ENCODE results near the gene SND1. TPM values are rescaled to one million over a fixed set of nuclear protein-coding genes. Genes with fewer than 3 reads are reported as not detected.

Gene SND1
- total and polyA plus RNA-seq, 10 of the 15 experiments (the other 5 are each of a cell fraction or from before 2014, with no cell fraction given) = 52.4 to 270 (median 146) TPM

DNA sequence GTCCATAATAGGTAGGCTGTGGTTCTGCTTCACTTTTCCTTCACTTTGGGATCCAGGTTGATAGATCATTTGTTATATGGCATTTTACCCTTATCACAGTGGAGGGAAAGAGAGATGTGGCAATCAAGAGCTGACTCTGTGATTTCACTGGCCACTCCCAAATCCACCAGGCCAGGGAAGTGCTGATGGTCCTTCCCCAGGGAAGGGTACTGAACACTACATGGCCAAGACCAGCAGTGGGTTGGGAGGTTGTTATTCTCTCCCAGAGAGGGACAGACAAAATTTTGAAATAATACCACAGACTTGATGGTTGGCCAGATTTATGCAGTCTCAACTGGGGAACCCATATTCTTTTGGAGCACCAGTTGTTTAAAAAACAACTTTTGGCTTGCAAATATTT is 102.5 kb downstream of the SND1 start:
- FAIRE-seq (no peak), DNase-seq (ENCODE audit: low read depth, low spot score) (no peak), ATAC-seq (no peak)
- RAD21 ChIA-PET (ENCODE audit: unreplicated experiment) = no interaction called here
- SMC1A ChIA-PET (ENCODE audit: uncharacterized antibody, unreplicated experiment) = no interaction called here
- Histone ChIP-seq H2AFZ (ENCODE audit: control insufficient read depth, low read depth, low read length) (no peak overlapping the region), H3K79me2 (ENCODE audit: control insufficient read depth, insufficient read depth, low read length) (peaks cover 59% of the 10 kb centered on the region), H3K4me3 (no peak overlapping the region), H3K27me3 (replicated peaks in 1 of 2; ENCODE audit: control insufficient read depth in 2 of 2, insufficient read depth in 2 of 2, low read length in 1 of 2) (no peaks in the 10 kb centered on the region), H3K4me2 (ENCODE audit: control insufficient read depth, insufficient read depth) (no peak overlapping the region), H3K9me3 (replicated peaks; ENCODE audit: control insufficient read depth, insufficient read depth, low read length) (no peaks in the 10 kb centered on the region), H4K20me1 (ENCODE audit: control insufficient read depth, insufficient read depth) (peaks cover 7% of the 10 kb centered on the region; the same call in 1 of the 2 replicates), H3K27ac (ENCODE audit: control insufficient read depth, insufficient read depth) (no peak overlapping the region), H3K4me1 (ENCODE audit: control insufficient read depth, insufficient read depth, low read length) (no peaks in the 10 kb centered on the region), H3K36me3 (ENCODE audit: control insufficient read depth in 2 of 2, insufficient read depth in 2 of 2, low read length in 1 of 2) (peaks cover 3 to 7% of the 10 kb centered on the region in 2 experiments; a peak in 3 of 4 replicates), H3K9ac (ENCODE audit: control insufficient read depth, insufficient read depth, low read length) (no peak overlapping the region)
- intact Hi-C loops (cut with micrococcal nuclease; ENCODE audit: unreplicated experiment) (no loop called here), in situ Hi-C loops (cut with MboI) (no loop called here)
- TF ChIP-seq NBN (IDR thresholded peaks at IDR 0.05) (no peak), FOXK2 (IDR thresholded peaks at IDR 0.05) (no peak), IKZF1 (conservative IDR thresholded peaks at IDR 0.05) (no peak), LARP7 (IDR thresholded peaks at IDR 0.05) (no peak), ZNF384 (IDR thresholded peaks at IDR 0.05; ENCODE audit: borderline replicate concordance, low read depth, low read length) (no peak), YY1 (IDR thresholded peaks at IDR 0.05; ENCODE audit: low read depth, low read length) (no peak)
- no TSS peak for BruUV-seq (replicated peaks)
- CTCF ChIA-PET = interaction anchor here (1.1 to 1.2 kb wide), 2 partner anchors 10 to 46 kb away, joined by 3 to 5 read pairs; no protein-coding TSS in a partner anchor
- POLR2A ChIA-PET = no interaction called here

- Histone ChIP-seq H4K20me1 (ENCODE audit: control insufficient read depth, insufficient read depth) (peaks cover 7% of the 10 kb centered on the region; the same call in 1 of the 2 replicates), H3K36me3 (ENCODE audit: control insufficient read depth in 2 of 2, insufficient read depth in 2 of 2, low read length in 1 of 2) (peaks cover 0 to 4% of the 10 kb centered on the region in 2 experiments; a peak in 3 of 4 replicates), H3K9ac (ENCODE audit: control insufficient read depth, insufficient read depth, low read length) (no peak overlapping the region), H3K4me3 (no peak overlapping the region), H2AFZ (ENCODE audit: control insufficient read depth, low read depth, low read length) (no peak overlapping the region), H3K4me2 (ENCODE audit: control insufficient read depth, insufficient read depth) (no peak overlapping the region), H3K79me2 (ENCODE audit: control insufficient read depth, insufficient read depth, low read length) (peaks cover 56% of the 10 kb centered on the region), H3K4me1 (ENCODE audit: control insufficient read depth, insufficient read depth, low read length) (no peaks in the 10 kb centered on the region), H3K9me3 (replicated peaks; ENCODE audit: control insufficient read depth, insufficient read depth, low read length) (no peaks in the 10 kb centered on the region), H3K27ac (ENCODE audit: control insufficient read depth, insufficient read depth) (no peak overlapping the region), H3K27me3 (replicated peaks in 1 of 2; ENCODE audit: control insufficient read depth in 2 of 2, insufficient read depth in 2 of 2, low read length in 1 of 2) (no peaks in the 10 kb centered on the region)
- intact Hi-C loops (cut with micrococcal nuclease; ENCODE audit: unreplicated experiment) (no loop called here), in situ Hi-C loops (cut with MboI) (no loop called here)
- ChIA-PET RAD21 (ENCODE audit: unreplicated experiment) (interaction anchor here (0.6 to 1.6 kb wide), 2 partner anchors 37 to 47 kb away, joined by 4 read pairs; no protein-coding TSS in a partner anchor), SMC1A (ENCODE audit: uncharacterized antibody, unreplicated experiment) (interaction anchor here (1.0 to 1.7 kb wide), 6 partner anchors 9 to 454 kb away, joined by 3 to 6 read pairs (median 4); no protein-coding TSS in a partner anchor), CTCF (interaction anchor here (1.0 to 1.6 kb wide), 3 partner anchors 37 to 46 kb away, joined by 3 to 5 read pairs (median 4); no protein-coding TSS in a partner anchor), POLR2A (interaction anchor here (0.8 to 1.4 kb wide), 3 partner anchors 10 to 101 kb away, joined by 3 to 6 read pairs (median 3); no protein-coding TSS in a partner anchor)
- 97% methylated on average over 6 of the region's 6 CpGs for WGBS (ENCODE audit: insufficient coverage, insufficient replicate concordance, low lambda C conversion rate, missing lambda C conversion rate)
- no TSS peak for BruUV-seq (replicated peaks)
- no peak for FAIRE-seq
- DNase-seq (ENCODE audit: low read depth, low spot score) = no peak
- no peak for ATAC-seq
- TF ChIP-seq CUX1 (IDR thresholded peaks at IDR 0.05; ENCODE audit: insufficient replicate concordance, low read depth, low read length) (no peak), SKIL (IDR thresholded peaks at IDR 0.05; ENCODE audit: low read depth, poor library complexity, severe bottlenecking) (no peak), BRCA1 (IDR thresholded peaks at IDR 0.05; ENCODE audit: low read depth, low read length) (no peak)
Measured at GRCh38 chr7:127755521-127755920, 103.5 kb downstream of the SND1 start.

Data from GM12878 (cell line).